GM18499 (cell line): Measurements from ENCODE around the gene IPCEF1.
"Not testable (repeated sequence)": the region's sequence is repeated elsewhere in the genome, so short reads cannot be mapped to it uniquely, and the experiment has no call there.

Experiments
- ATAC-seq: cut with Tn5 transposase; IDR thresholded peaks from one replicate; pipeline ENCODE4 v1.9.1; 2021; ENCODE audit warnings: moderate number of reproducible peaks; ENCODE audit not compliant: insufficient read depth, unreplicated experiment

IPCEF1 gene

DNA sequence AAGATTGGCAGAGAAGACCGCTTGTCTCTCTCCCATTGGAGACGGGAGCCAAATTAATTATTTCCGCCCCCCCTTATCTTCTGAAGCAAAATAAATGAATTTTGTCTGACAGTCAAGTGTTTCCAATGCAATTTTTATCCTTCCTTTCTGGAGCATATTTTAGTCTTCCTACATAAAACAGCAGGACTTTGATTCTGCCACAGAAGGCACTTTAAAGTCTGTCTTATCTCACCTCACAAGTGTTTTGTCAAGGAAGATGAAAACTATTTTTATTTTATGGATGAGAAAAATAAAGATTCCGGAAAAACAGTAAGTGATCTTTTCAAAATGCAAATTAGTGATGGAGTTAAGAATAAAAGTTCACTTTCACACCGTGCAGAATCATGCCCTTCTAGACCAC, 177.2 kb downstream of the IPCEF1 start:
- no peak for ATAC-seq

DNA sequence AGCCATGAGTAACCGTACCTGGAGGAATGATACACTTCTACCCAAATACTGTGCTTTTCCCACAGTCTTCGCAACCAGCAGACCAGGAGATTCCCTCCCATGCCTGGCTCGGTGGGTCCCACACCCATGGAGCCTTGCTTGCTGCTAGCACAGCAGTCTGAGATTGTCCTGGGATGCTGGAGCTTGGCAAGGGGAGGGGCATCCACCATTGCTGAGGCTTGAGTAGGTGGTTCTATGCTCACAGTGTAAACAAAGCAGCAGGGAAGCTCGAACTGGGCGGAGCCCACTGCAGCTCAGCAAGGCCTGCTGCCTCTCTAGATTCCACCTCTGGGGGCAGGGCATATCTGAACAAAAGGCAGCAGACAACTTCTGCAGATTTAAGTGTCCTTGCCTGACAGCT, 184.2 kb downstream of the IPCEF1 start:
- ATAC-seq = not testable (repeated sequence)

DNA sequence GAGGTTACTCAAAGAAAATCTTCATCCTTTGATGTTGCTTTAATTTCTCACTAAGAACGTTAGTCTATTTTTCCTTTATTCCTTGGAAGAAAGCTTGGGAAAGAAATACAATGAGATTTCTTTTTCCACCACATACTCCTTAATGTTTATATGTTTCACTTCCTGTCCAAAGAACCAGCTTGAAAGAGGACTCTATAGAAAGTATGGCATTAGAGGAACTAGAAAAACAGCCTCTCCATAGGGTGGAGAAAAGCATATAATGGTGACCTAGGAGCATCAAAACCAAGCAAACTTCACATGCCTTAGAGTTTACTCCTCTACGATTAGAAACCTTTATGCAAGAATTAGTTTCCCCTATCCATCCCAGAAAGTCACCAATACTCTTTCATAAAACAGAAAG, 186.5 kb downstream of the IPCEF1 start:
- no peak for ATAC-seq

DNA sequence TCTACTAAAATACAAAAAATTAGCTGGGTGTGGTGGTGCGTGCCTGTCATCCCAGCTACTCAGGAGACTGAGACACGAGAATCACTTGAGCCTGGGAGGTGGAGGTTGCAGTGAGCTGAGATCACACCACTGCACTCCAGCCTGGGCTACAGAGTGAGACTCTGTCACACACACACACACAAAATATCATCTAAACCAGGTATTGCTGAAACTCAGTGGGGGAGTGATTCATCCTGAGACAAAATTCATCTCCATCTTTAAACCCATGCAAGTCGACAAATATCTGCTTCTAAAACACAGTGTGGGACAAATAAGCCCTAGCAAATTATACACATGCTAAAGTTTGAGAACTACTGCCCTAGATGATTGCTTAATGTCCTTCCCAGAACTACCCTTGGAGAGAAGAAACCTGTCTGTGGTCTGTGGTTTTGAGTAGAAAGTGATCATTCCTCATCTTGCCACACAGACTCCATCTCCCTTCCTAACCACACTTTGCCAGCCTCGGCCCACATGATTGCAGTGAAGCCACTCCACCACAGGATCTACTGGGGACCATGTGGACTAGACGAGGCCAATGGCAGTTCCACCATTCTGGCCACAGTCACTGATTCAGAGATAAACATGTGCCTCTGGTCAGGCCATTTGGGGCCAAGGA, 187.3 kb downstream of the IPCEF1 start:
- ATAC-seq = no peak

DNA sequence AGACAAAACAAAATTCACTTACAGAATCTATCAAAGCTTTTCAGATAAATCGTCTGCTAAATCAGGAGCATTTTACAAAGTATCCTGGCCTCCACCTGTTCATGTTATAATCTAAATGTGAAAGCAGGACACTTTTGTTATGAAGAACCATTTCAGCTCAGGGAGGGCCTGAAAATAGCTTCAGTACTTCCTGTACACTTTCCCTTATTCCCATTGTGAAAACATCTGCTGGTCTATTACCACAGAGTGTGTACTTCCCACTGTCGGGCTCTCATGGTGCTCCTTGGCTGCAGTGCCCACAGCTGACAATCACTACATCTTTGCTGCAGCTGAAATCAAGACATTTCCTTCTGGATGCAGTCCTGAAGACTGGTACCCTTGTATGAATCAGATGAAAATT, 189.5 kb downstream of the IPCEF1 start:
- no peak for ATAC-seq

DNA sequence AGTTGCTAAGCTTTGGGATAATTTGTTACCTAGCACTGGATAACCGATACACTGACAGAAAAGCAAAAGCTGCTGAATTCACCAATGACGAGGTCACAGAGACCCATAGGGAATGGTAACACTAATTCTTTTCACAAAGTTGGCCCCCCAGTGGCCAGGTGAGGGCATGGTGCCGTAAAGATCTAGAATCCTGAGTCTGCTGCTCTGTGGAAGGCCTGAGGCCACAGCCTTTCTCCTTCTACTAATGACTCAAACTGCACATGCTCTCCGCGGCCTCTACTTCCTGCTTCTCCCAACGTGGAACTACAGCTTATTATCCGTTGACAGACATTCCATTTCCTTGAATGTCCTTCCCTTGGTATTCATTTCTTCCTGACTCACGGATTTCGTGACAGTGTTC, 190.5 kb downstream of the IPCEF1 start:
- ATAC-seq = no peak

DNA sequence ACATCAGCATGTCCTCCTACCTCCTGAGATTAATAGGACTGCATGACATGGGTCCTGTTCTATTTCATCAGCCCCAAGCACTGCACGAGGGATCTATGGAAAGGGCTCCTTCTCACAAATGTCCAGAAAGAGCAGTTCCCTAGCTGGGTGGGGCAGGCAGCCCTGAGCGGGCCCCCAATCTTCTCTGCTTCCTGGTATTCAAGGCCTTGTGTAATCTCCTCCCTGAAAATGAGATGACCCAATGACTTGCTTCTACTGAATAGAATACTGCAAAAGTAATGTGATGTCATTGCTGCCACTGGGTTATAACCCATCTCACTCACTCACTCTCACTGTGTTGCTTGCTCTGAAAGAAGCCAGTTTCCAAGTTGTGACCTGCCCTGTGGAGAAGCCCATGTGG, 191.1 kb downstream of the IPCEF1 start:
- ATAC-seq = no peak

DNA sequence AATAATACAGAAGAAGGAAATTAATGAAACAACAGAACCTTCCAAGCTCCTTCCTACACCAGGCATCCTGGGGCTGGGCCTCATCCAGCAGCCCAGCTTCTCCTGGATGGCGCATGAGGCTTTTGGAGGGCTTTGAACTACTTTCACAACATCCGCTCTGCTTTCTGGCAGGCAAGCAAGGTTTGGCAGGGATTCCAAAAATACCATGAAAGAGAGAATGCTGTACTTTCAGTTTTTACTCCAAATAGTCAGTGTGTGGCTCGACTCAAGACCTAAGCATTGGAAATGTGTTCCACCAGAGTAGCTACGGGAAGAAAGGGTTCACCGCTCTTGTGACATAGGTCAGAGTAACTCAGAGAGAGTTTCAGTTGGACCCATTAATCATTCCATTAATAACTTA, 192.2 kb downstream of the IPCEF1 start:
- no peak for ATAC-seq

DNA sequence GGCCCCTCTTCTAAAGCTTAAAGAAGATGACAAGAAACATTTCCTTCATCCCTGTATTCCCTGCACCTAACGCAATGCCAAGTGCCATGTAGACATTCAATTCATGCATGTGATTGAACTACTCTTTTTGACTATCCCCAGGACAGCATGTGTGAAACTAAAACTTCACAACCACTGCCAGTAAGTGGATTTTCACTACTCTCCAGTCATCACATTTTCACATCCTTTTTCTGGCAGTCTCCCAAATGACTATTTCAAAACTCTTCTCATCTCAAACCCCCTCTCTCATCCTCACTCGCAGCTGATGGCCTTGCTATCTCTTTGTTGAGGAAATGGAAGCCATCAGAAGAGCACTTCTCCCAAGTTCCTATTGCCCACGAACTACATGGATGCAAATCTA, 194.9 kb downstream of the IPCEF1 start:
- peak; percentile 76 for ATAC-seq

DNA sequence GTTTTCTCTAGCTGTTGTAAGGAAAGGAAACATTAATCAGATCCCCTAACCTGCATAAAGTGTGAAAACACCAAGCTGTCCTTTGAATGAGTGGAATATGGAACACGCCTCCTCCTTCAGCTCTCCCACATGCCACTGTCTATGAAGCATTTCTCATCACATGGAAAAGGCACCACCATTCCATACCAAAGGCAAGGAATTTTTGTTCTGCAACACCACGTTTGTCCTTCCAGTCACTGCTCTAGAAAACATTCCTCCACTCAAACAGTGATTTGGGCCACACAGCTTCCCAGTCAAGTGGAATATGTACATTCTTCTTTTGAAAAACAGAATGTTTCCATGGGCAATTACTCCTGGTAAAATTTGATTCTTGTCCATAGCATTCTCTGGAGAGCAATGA, 197.5 kb downstream of the IPCEF1 start:
- ATAC-seq = no peak

DNA sequence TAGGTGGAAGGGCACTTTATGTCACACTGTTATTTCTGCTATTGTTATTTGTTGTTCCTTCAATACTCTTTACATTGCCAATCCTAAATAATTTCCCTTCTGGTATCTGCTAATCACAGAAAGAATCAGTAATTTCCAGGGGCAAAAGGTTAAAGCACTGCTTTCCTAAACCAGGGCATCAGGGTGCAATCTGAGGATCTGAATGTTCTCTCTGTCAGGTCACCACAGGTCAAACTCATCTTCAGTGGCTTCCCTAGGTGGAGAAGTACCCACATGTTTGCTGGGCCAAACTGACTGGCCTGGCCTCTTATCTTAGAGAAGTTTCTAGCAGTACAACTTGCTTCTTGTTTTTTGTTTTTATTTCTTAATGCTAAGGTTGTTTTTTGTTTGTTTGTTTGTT, 198.9 kb downstream of the IPCEF1 start:
- no peak for ATAC-seq

DNA sequence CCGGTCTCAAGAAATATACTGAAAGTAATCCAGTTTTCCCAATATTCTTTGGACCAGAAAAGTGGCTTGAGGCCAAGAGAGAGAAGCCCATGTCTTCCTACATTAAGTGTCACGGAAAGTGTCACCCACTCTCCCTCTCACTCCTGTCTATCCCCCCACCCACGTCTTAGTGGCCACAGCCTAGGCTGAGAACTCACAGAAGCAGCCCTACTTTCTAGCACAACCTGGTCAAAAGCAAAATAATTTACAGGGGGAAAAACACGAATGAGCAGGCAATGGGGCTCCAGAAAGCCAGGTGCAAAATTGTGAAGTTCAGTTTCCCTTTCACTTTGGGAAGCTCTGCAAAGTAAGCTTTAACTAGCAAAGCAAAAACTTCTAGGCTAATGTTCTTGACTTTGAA, 199.5 kb downstream of the IPCEF1 start:
- ATAC-seq = peak; percentile 42

DNA sequence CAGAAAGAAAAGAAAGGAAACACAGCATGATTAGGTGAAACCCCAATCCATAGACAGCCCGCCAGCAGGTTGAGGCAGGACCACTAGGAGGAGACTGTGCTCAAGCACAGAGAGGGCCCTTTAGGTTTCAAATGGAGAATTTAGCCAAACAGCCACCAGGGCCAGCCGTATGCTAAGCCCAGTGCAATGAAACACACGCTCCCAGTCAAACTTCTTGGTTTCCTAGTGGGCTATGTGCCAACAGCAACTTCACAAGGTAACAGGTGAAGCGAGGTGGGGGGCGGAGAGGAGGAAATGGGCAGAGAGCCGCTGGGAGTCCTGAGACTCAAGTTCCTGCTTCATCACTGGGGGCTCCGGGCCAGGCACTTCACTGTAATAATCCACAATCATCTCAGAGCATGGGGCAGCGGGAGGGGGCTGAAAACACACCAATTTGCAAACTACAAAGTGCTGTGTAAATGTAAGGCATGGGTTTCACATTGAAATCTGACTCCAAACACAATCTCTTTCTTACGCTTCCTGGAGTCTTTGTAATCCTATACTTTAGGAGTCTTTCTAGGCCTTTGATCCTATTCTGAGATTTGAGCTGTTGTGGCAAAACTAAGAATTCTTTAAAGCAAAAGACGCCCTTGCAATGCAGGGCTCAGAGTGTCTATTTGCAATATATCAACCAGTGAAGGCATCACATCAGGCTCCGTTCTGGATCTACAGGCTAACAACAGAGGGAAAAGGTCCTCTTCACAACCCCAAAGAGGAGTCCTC, 200.3 kb downstream of the IPCEF1 start:
- peak; percentile 50 for ATAC-seq

DNA sequence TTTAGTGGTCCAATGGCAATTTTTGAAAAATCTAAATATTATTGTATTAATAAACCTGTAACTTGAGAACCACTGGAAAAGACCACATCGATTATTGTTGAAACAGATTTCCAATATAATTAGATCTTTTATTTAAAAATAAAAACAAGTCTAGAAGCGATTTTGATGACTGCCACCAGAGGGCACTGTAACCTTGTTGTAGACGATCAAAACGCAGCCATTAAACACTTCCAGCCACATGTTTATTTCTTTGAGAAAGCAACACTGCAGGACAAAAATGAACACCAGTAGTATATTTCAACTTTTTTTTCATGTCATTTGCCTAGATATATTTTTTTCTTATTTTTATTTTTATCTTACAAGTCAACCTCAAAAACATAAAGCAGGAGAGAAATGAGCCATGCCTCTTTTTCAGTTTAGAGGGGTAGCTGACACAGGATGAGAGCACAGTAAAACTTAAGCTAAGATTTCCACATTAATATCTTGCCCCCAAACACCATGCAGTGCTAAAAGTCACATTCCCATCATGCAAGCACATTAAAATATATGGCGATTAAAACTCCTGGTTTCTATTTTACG, 202.1 kb downstream of the IPCEF1 start:
- no peak for ATAC-seq

DNA sequence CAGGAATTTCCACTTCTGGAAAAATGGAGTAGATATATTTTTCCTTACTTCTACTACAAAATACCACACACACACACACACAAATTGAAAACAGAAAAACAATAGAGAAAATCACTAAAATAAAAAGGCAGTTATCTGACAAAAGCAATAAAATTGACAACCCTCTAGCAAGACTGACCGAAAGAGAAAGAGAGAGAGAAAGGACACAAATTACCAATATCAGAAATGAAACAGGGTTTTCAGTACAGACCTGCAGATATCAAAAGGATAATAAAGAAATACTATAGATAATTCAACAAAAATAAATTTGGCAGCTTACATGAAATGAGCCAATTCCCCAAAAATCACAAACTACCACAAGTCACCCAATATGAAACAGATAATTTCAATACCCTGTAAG, 212.8 kb downstream of the IPCEF1 start:
- no peak for ATAC-seq

DNA sequence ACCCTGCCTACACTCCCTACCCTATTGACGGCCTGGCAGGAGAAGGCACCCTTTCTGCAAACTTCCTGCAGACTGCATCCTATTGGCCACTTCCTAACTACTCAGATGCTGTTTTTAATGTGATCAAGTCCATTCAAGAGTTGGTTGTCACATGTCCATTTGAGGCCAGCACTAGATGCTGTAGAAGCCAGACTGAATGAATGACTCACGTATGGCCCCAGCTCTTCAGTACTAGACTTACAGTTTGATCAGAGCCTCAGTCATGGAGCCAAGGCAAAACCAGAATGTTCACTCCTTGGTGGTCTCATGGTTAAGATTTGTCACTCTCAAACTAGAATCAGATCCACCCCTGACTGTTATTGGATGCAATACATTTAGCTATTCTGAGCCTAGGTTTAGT, 215.9 kb downstream of the IPCEF1 start:
- ATAC-seq = no peak

DNA sequence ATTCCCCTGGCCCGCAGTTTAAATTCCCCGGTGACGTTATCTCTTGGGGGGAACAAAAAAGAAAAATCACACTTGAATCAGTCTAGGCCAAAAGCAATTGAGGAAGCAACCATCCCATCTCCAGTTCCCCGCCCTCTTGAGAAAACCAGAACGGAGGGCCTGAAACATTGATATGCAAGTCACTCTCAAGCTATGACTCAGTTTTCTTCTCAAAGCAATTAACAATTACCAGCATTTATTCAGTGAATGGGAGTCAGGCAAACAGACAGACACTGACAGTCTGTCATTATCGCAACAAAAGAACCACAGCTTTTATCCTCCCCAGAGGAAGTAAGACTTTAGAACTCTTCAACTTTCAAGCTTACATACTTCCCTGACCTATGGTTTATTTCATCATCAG, 216.7 kb downstream of the IPCEF1 start:
- ATAC-seq = no peak

DNA sequence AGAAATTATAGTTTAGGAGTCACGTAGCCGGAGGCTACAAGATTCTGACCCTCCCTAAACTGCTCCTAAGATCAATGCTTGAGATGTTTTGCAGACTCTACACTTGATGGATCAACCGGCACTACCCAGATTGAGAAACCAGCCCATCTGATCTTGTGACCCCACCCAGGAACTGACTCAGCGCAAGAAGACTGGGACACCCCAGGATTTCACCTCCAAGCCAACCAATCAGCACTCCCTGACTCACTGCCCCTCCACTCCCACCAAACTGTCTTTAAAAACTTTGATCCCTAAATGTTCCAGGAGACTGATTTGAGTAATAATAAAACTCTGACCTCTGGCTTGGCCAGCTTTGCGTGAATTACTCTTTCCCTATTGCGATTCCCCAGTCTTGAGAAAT, 217.8 kb downstream of the IPCEF1 start:
- no peak for ATAC-seq

DNA sequence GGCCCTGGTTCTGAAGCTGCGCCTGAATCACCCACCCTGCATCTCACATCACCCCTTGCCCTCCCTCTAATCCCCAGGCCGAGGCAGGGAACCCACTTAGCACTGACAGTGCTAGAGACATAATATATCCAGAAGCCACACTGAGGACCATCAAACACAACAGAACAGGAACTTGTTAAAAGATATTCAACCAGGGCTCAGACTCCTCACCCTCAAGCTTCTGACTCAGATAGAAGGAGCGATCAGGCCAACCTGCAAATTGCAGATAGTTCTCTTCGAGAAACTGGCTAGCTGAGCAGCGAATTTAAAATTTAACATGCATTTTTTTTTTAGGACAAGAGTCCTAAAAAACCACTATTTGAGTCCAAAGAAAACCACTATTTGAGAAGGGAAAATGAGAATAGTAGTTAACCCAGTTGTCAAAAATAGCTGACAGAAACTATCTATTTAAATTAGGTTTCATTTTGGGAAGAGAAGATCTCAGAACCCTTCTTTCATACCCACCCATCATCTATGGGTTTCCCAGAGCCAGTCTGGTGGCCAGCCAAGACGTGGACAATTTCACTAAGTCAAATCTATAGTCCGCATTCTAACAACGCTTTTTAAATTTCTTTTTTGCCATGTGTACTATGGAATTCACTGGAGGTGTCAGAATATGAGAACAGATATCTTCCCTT, 222.0 kb downstream of the IPCEF1 start:
- ATAC-seq = no peak

DNA sequence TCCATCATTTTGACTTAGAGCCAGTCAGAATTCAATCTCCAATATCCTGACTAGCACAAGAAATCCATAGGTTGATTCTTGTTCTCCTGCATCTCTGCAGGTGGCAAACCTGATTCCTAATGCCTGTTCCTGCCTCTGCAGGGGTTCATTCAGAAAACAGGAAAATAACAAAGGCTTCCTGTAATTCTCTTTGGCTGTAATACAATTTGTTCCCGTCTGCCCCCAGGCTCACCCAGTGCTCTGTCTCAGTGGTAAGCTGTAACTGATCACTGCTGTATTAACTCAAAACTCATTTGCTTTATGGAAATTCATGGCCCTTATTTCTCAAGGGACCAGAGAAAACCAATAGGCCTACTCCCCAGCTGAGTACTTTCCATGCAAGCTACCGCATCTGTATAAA, 228.9 kb downstream of the IPCEF1 start:
- ATAC-seq = no peak

DNA sequence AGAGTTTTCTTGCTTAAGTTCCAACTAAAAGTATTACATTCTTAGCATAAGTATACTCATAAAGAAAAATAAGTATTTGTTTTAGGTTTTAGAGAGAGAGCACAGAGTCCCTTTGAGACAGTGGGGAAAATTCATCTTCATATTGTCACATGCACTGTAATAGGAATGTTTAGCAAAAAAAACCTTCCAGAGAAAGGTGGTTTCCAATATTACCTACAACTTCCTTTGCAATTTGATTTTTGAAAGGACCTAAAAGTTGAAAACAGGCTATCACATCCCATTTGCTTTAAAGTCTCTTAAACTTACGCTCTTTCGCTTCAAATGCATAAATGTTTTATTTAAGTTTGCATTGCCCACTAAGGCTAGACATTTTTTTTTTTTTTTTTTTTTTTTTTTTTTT, 231.2 kb downstream of the IPCEF1 start:
- no peak for ATAC-seq
